ENCODE measurements around the gene MARVELD3. TPM values are rescaled to one million over a fixed set of nuclear protein-coding genes. Genes with fewer than 3 reads are reported as not detected.

Gene MARVELD3
- total RNA-seq, 4 donors from 2014 or later, result 3.8 to 10.2 (median 6.2) TPM

Other genes starting within 250 kb of the MARVELD3 start
- gene TLE7, start 184.1 kb upstream of the MARVELD3 start, total RNA-seq, result not detected
- 1 to 10 TPM; 2.5 to 5.8 (median 4.8) TPM for gene ZNF23, start 163.9 kb upstream of the MARVELD3 start, total RNA-seq
- 10 to 100 TPM in 1 of 4 donors, 1 to 10 TPM in 2, under 1 TPM in 1; 0.87 to 10.4 (median 5.3) TPM for gene ZNF19, start 136.9 kb upstream of the MARVELD3 start, total RNA-seq
- gene CHST4, start 99.8 kb upstream of the MARVELD3 start, total RNA-seq, result not detected
- 1 to 10 TPM in 1 of 4 donors, not detected in 3; 2.0 TPM for gene TAT, start 49.1 kb upstream of the MARVELD3 start, total RNA-seq
- gene PHLPP2, start 98.5 kb downstream of the MARVELD3 start, total RNA-seq, result 1 to 10 TPM; 3.5 to 7.2 (median 5.9) TPM
- gene AP1G1, start 182.7 kb downstream of the MARVELD3 start, total RNA-seq, result 100 to 1,000 TPM in 1 of 4 donors, 10 to 100 TPM in 3; 77.1 to 153 (median 86.3) TPM
- 10 to 100 TPM; 24.8 to 38.3 (median 35.0) TPM for gene ATXN1L, start 219.8 kb downstream of the MARVELD3 start, total RNA-seq